Ishikawa (cell line): ENCODE measurements around the gene CDC42EP1.

Experiments
- CEBPB ChIP-seq: IDR thresholded peaks from 2 replicates; pipeline ENCODE4 v1.6.1; 2012
- CREB1 ChIP-seq: IDR thresholded peaks from 2 replicates; pipeline ENCODE4 v1.6.1; 2012; ENCODE audit warnings: low read depth
- EGR1 ChIP-seq: IDR thresholded peaks from 2 replicates; pipeline ENCODE4 v1.6.1; 2012
- EP300 ChIP-seq: IDR thresholded peaks from 2 replicates; pipeline ENCODE4 v1.6.1; 2012; ENCODE audit warnings: borderline replicate concordance
- FOXM1 ChIP-seq: IDR thresholded peaks from 2 replicates; pipeline ENCODE4 v1.6.1; 2012; ENCODE audit warnings: low read depth, borderline replicate concordance
- TAF1 ChIP-seq: IDR thresholded peaks from 2 replicates; pipeline ENCODE4 v1.6.1; 2012; ENCODE audit warnings: low read depth, mild to moderate bottlenecking
- YY1 ChIP-seq: IDR thresholded peaks from 2 replicates; pipeline ENCODE4 v1.6.1; 2012; ENCODE audit warnings: low read depth
- ZBTB7A ChIP-seq: IDR thresholded peaks from 2 replicates; pipeline ENCODE4 v1.6.1; 2012; ENCODE audit warnings: low read depth
- TF ChIP-seq, protein P1 (sequence below): IDR thresholded peaks from 2 replicates; pipeline ENCODE4 v1.6.1; 2012
- TF ChIP-seq, protein P2 (sequence below): IDR thresholded peaks from 2 replicates; pipeline ENCODE4 v1.6.1; 2012; ENCODE audit warnings: low read depth, mild to moderate bottlenecking

DNA sequence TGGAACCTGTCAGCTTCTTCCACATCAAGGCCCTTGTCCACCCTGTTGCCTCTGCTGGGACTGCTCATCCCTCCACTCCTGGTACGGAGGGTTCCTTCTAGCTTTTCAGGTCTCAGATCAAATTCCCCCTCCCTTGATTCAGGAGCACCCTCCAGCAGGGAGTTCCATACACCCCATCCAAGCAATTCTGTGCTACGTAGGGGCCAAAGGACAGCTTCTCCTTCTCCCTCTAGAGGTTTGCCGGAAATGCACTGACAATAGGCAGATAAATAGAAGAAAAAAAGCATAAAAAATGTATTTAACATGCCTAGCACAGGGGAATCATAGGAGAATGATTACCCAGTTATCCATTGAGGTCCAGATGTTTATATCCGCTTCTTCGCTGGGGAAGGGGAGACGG lies 37.8 kb upstream of the CDC42EP1 start:
- TF ChIP-seq EP300 (no peak), CREB1 (no peak), ZBTB7A (no peak), TAF1 (no peak), CEBPB (no peak), YY1 (no peak), FOXM1 (no peak), EGR1 (no peak)
- TF ChIP-seq, protein P1, sequence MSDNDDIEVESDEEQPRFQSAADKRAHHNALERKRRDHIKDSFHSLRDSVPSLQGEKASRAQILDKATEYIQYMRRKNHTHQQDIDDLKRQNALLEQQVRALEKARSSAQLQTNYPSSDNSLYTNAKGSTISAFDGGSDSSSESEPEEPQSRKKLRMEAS: no peak
- TF ChIP-seq, protein P2, sequence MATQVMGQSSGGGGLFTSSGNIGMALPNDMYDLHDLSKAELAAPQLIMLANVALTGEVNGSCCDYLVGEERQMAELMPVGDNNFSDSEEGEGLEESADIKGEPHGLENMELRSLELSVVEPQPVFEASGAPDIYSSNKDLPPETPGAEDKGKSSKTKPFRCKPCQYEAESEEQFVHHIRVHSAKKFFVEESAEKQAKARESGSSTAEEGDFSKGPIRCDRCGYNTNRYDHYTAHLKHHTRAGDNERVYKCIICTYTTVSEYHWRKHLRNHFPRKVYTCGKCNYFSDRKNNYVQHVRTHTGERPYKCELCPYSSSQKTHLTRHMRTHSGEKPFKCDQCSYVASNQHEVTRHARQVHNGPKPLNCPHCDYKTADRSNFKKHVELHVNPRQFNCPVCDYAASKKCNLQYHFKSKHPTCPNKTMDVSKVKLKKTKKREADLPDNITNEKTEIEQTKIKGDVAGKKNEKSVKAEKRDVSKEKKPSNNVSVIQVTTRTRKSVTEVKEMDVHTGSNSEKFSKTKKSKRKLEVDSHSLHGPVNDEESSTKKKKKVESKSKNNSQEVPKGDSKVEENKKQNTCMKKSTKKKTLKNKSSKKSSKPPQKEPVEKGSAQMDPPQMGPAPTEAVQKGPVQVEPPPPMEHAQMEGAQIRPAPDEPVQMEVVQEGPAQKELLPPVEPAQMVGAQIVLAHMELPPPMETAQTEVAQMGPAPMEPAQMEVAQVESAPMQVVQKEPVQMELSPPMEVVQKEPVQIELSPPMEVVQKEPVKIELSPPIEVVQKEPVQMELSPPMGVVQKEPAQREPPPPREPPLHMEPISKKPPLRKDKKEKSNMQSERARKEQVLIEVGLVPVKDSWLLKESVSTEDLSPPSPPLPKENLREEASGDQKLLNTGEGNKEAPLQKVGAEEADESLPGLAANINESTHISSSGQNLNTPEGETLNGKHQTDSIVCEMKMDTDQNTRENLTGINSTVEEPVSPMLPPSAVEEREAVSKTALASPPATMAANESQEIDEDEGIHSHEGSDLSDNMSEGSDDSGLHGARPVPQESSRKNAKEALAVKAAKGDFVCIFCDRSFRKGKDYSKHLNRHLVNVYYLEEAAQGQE: no peak
